RWPE2 (cell line): ENCODE results near the gene POLD1.

Experiments
- ATAC-seq: fragments of 200-7000 bp; cut with Tn5 transposase; 3 replicates; pipeline ENCODE4 v1.9.1; 2021; ENCODE audit warnings: low read depth
- DNase-seq: peaks from one replicate; pipeline ENCODE4 v3.0.0-alpha.2; 2020; ENCODE audit warnings: low spot score
- H3K27ac ChIP-seq: fragments of 450-650 bp; 2 replicates; pipeline ENCODE4 v1.5.1; 2017; ENCODE audit warnings: mild to moderate bottlenecking; ENCODE audit not compliant: poor library complexity, severe bottlenecking
- H3K27me3 ChIP-seq: fragments of 250-450 bp; sonication (Bioruptor Pico); 2 replicates; pipeline ENCODE4 v1.5.1; 2021; ENCODE audit warnings: mild to moderate bottlenecking, moderate library complexity; ENCODE audit not compliant: insufficient read depth, poor library complexity, severe bottlenecking
- H3K36me3 ChIP-seq: fragments of 250-450 bp; sonication (Bioruptor Pico); 2 replicates; pipeline ENCODE4 v1.5.1; 2020; ENCODE audit warnings: low read depth, mild to moderate bottlenecking, moderate library complexity
- H3K4me1 ChIP-seq: fragments of 250-450 bp; sonication (Bioruptor Pico); 2 replicates; pipeline ENCODE4 v1.5.1; 2021; ENCODE audit warnings: mild to moderate bottlenecking, moderate library complexity; ENCODE audit not compliant: insufficient read depth, poor library complexity, severe bottlenecking
- H3K4me3 ChIP-seq: fragments of 250-450 bp; sonication (Bioruptor Pico); 2 replicates; pipeline ENCODE4 v1.5.1; 2021; ENCODE audit warnings: mild to moderate bottlenecking, moderate library complexity; ENCODE audit not compliant: severe bottlenecking
- H3K9me3 ChIP-seq: fragments of 250-450 bp; sonication (Bioruptor Pico); 2 replicates; pipeline ENCODE4 v1.5.1; 2021; ENCODE audit warnings: mild to moderate bottlenecking, moderate library complexity; ENCODE audit not compliant: severe bottlenecking
- CTCF ChIP-seq: fragments of 450-650 bp; IDR thresholded peaks from one replicate; pipeline ENCODE4 v1.5.1; 2017; ENCODE audit warnings: mild to moderate bottlenecking, moderate library complexity; ENCODE audit not compliant: poor library complexity, severe bottlenecking

POLD1 gene

GRCh38 chr19:50458396-50459066, 74.4 kb downstream of the POLD1 start:
- Histone ChIP-seq H3K4me1 (no peaks in the 10 kb centered on the region), H3K9me3 (no peaks in the 10 kb centered on the region), H3K36me3 (no peaks in the 10 kb centered on the region), H3K4me3 (no peak overlapping the region), H3K27ac (no peak overlapping the region), H3K27me3 (peaks cover 28% of the 10 kb centered on the region)
- ATAC-seq: no peak
- no peak for TF ChIP-seq CTCF
- DNase-seq: no peak

DNA sequence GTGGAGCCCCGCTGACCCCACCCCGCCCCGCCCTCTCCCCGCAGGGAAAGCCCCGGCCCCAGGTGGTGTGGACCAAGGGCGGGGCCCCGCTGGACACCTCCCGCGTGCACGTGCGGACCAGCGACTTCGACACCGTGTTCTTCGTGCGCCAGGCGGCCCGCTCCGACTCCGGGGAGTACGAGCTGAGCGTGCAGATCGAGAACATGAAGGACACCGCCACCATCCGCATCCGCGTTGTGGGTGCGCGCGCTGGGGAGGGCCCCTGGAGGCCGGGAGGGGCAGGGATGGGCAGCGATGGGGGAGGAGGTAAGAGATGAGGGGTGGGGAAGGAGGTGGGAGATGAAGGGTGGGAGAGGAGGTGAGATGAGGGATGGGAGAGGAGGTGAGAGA, 74.9 kb downstream of the POLD1 start:
- no peak overlapping the region for H3K4me3 ChIP-seq
- TF ChIP-seq CTCF: no peak
- no peak overlapping the region for H3K27ac ChIP-seq
- H3K4me1 ChIP-seq: no peaks in the 10 kb centered on the region
- DNase-seq (no peak), ATAC-seq (no peak)
- no peaks in the 10 kb centered on the region for H3K9me3 ChIP-seq
- no peaks in the 10 kb centered on the region for H3K36me3 ChIP-seq
- peaks cover 28% of the 10 kb centered on the region for H3K27me3 ChIP-seq

GRCh38 chr19:50459638-50460037, 75.5 kb downstream of the POLD1 start:
- Histone ChIP-seq H3K27ac (no peak overlapping the region), H3K27me3 (peaks cover 28% of the 10 kb centered on the region), H3K4me1 (no peaks in the 10 kb centered on the region), H3K36me3 (no peaks in the 10 kb centered on the region), H3K4me3 (no peak overlapping the region), H3K9me3 (no peaks in the 10 kb centered on the region)
- no peak for TF ChIP-seq CTCF
- DNase-seq (no peak), ATAC-seq (no peak)

GRCh38 chr19:50460161-50460765, 76.1 kb downstream of the POLD1 start:
- DNase-seq (no peak), ATAC-seq (peak; percentile 48)
- Histone ChIP-seq H3K36me3 (no peaks in the 10 kb centered on the region), H3K9me3 (no peaks in the 10 kb centered on the region), H3K4me3 (no peak overlapping the region), H3K4me1 (no peaks in the 10 kb centered on the region), H3K27me3 (peaks cover 28% of the 10 kb centered on the region), H3K27ac (no peak overlapping the region)
- TF ChIP-seq CTCF: no peak
